Activated CD4-positive, alpha-beta memory T cell treated with anti-CD3 and anti-CD28 coated beads for 36 hours (primary cell): ENCODE measurements around the gene HAGH. TPM values are rescaled to one million over a fixed set of nuclear protein-coding genes. Genes with fewer than 3 reads are reported as not detected.

Source experiments
- CTCF ChIA-PET: fragments of 350-600 bp; sonication (Branson Sonifier 250); formaldehyde crosslinking; loops from one replicate; lab custom pipeline; 2021; ENCODE audit warnings: antibody characterized with exemption, inconsistent platforms; lab: Charles Lee
- POLR2A ChIA-PET: fragments of 350-600 bp; sonication (Branson Sonifier 250); formaldehyde crosslinking; loops from one replicate; lab custom pipeline; 2021; ENCODE audit warnings: antibody characterized with exemption; lab: Charles Lee
- DNase-seq: peaks from one replicate; pipeline ENCODE4 v3.0.0-alpha.2; 2020
- H3K27ac Mint-ChIP-seq: one replicate; pipeline ENCODE4 v1.8.0; 2021; ENCODE audit warnings: mixed read lengths
- H3K27me3 Mint-ChIP-seq: one replicate; pipeline ENCODE4 v1.8.0; 2021; ENCODE audit warnings: mixed read lengths
- H3K36me3 Mint-ChIP-seq: one replicate; pipeline ENCODE4 v1.8.0; 2021; ENCODE audit warnings: mixed read lengths
- H3K4me1 Mint-ChIP-seq: one replicate; pipeline ENCODE4 v1.8.0; 2021; ENCODE audit warnings: low read depth, mixed read lengths
- H3K4me3 Mint-ChIP-seq: one replicate; pipeline ENCODE4 v1.8.0; 2021; ENCODE audit warnings: mild to moderate bottlenecking, mixed read lengths
- H3K9me3 Mint-ChIP-seq: one replicate; pipeline ENCODE4 v1.8.0; 2021; ENCODE audit warnings: mixed read lengths
- intact Hi-C: fragments of 100-400 bp; cut with micrococcal nuclease; formaldehyde crosslinking; loops from one replicate; pipeline ENCODE4 v1.15.1; 2023
- total RNA-seq, 2 experiments: library from RNA; stranded (reverse); gene quantifications; one replicate each; pipeline ENCODE4 v1.2.3, GENCODE V29; 2021

HAGH gene
- total RNA-seq, 2 experiments from 2014 or later = 45.1 to 46.2 TPM

DNA sequence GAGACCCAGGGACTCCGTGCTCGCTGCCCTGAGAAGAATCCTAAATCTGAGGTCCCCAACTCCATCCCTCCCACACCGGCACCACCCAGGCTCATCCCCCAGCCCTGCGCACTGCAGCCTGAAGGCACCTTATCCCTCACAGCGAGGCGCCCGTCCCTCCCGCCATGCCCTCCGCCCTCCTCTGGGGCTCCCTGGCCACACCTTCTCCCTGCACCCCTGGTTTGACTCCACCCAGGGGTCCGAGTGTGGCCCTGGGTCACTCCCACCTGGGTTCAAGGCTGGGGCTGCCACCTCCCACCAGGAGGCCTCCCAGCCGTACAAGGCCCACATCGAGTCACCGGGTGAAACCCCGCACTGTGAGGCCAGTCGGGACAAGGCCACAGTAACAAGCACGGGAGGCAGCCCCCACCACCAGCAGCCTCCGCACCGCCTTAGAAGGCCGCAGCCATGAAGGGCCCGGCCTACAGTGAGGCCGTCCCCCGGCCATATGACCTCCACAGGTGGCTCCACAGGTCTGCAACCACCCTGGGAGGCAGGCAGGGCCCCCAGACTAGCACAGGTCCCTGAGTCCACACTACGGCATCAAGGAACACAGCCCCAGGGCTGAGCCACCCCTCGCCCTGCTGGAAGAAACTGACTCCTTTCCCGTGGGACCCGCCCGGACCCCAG is 8.3 kb downstream of the HAGH start:
- H3K27me3 Mint-ChIP-seq = no peaks in the 10 kb centered on the region
- H3K9me3 Mint-ChIP-seq = no peaks in the 10 kb centered on the region
- ChIA-PET POLR2A (no interaction called here), CTCF (no interaction called here)
- H3K4me3 Mint-ChIP-seq = no peak overlapping the region
- H3K27ac Mint-ChIP-seq = no peak overlapping the region
- peaks cover 11% of the 10 kb centered on the region for H3K36me3 Mint-ChIP-seq
- intact Hi-C loops = no loop called here
- DNase-seq = no peak
- peaks cover under 1% of the 10 kb centered on the region for H3K4me1 Mint-ChIP-seq

- no peak for DNase-seq
- ChIA-PET POLR2A (no interaction called here), CTCF (no interaction called here)
- Mint-ChIP-seq H3K9me3 (no peaks in the 10 kb centered on the region), H3K4me3 (no peak overlapping the region), H3K27ac (no peak overlapping the region), H3K27me3 (no peaks in the 10 kb centered on the region), H3K36me3 (peaks cover 11% of the 10 kb centered on the region), H3K4me1 (peaks cover 6% of the 10 kb centered on the region)
- intact Hi-C loops = no loop called here
Observed at GRCh38 chr16:1817716-1818115, 8.9 kb downstream of the HAGH start.

DNA sequence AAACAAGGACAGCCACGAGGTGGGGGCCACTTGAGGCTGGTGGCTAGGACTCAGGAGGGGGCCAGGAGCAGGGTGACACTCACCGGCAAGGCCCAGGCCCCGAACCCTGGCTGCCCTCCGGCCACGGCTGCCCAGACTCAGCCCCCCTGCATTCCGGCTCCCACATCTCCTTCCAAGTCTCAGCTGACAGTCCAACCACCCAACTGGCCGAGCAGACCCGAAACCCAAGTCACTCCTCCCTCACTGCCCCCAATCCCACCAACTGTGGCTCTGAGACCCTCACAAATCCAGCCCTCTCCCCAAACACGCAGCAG is 9.4 kb downstream of the HAGH start:
- Mint-ChIP-seq H3K27me3 (no peaks in the 10 kb centered on the region), H3K36me3 (peaks cover 11% of the 10 kb centered on the region), H3K27ac (no peak overlapping the region), H3K9me3 (no peaks in the 10 kb centered on the region), H3K4me1 (peaks cover 8% of the 10 kb centered on the region), H3K4me3 (no peak overlapping the region)
- ChIA-PET CTCF (no interaction called here), POLR2A (no interaction called here)
- intact Hi-C loops = no loop called here
- no peak for DNase-seq

DNA sequence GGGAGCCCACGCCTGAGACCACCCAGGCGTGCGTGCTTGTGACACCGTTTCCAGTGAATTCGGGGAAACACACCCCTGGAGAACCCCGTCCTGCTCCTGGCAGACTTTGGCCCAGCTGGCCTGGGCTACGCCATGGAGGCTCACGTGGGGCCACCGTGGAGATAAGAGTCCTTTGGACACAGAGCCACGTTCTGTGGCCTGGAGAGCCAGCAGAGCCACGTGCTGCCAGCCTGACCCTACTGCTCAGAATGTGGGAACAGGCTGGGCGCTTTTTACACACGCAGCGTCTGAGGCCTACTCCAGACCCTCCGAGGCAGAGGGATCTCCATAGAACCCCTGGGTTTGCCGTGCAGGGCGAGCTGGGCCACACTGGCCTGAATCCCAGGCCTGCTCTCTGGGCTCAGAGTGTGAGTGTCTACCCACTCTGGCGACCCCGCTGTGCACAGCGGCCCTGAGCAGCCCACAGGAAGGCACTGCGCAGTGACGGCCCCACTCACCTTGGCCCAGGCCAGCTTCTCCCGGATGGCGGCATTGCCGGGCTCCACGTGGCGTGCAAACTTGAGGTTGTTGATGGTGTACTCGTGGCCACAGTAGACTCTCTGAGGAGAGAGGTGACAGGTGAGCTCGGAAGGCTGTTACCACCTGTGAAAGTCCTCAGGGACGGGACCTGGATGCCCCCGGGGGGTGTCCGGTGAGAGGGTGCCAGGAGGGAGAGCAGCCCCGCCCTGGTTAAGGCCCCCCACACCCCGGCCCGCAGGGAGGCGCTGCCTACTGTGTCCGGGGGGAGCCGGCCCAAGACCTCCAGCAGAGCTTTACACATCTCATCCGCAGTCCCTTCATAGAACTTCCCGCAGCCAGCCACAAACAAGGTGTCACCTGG is 10.0 kb downstream of the HAGH start:
- Mint-ChIP-seq H3K4me1 (peaks cover 8% of the 10 kb centered on the region), H3K4me3 (no peak overlapping the region), H3K36me3 (peaks cover 11% of the 10 kb centered on the region), H3K9me3 (no peaks in the 10 kb centered on the region), H3K27me3 (no peaks in the 10 kb centered on the region), H3K27ac (no peak overlapping the region)
- CTCF ChIA-PET = no interaction called here
- POLR2A ChIA-PET = no interaction called here
- intact Hi-C loops = no loop called here
- DNase-seq = no peak

- peaks cover 8% of the 10 kb centered on the region for H3K4me1 Mint-ChIP-seq
- ChIA-PET POLR2A (no interaction called here), CTCF (no interaction called here)
- no peak overlapping the region for H3K27ac Mint-ChIP-seq
- intact Hi-C loops = no loop called here
- no peaks in the 10 kb centered on the region for H3K27me3 Mint-ChIP-seq
- H3K4me3 Mint-ChIP-seq = no peak overlapping the region
- H3K36me3 Mint-ChIP-seq = peaks cover 11% of the 10 kb centered on the region
- H3K9me3 Mint-ChIP-seq = no peaks in the 10 kb centered on the region
- DNase-seq = no peak
Observed at GRCh38 chr16:1815461-1815860, 11.2 kb downstream of the HAGH start.

GRCh38 chr16:1812732-1813163 is 13.9 kb downstream of the HAGH start:
- no peak overlapping the region for H3K4me3 Mint-ChIP-seq
- H3K4me1 Mint-ChIP-seq = peaks cover 8% of the 10 kb centered on the region
- POLR2A ChIA-PET = no interaction called here
- peak overlapping the region; percentile 1 for H3K27ac Mint-ChIP-seq
- H3K36me3 Mint-ChIP-seq = peaks cover 15% of the 10 kb centered on the region
- H3K9me3 Mint-ChIP-seq = no peaks in the 10 kb centered on the region
- H3K27me3 Mint-ChIP-seq = no peaks in the 10 kb centered on the region
- intact Hi-C loops = no loop called here
- peak; percentile 78 for DNase-seq
- CTCF ChIA-PET = interaction anchor here (0.6 to 1.0 kb wide), 3 partner anchors 26 to 212 kb away, joined by 3 read pairs; partner anchors contain the start of gene NUBP2

DNA sequence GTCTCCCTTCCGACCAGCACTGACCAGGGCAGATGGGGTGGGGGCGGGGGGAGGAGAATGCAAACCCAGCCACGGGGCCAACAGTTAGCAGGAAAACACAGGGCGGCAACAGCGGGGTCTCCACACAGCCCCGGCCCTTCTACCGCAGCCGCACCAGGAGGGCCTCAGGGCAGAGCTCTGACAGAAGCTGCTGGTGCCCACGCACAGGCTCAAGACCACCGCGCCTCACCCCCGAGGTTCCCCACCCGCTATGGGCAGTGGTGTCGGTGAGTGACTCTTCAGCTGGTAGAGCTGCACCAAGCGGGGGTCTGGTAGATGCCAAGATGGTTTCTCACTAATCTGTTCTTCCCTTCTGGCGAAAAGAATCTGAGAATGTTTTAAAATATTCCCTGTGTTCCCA is 16.1 kb downstream of the HAGH start:
- intact Hi-C loops = no loop called here
- POLR2A ChIA-PET = no interaction called here
- Mint-ChIP-seq H3K4me3 (no peak overlapping the region), H3K36me3 (peaks cover 24% of the 10 kb centered on the region), H3K27me3 (no peaks in the 10 kb centered on the region), H3K9me3 (peaks cover 3% of the 10 kb centered on the region), H3K27ac (no peak overlapping the region), H3K4me1 (peaks cover 8% of the 10 kb centered on the region)
- no peak for DNase-seq
- CTCF ChIA-PET = interaction anchor here (1.3 kb wide), 1 partner anchor 28 kb away, joined by 4 read pairs; the partner anchor contains the start of genes NUBP2 and SPSB3

- ChIA-PET POLR2A (no interaction called here), CTCF (no interaction called here)
- Mint-ChIP-seq H3K36me3 (peaks cover 21% of the 10 kb centered on the region), H3K27me3 (no peaks in the 10 kb centered on the region), H3K9me3 (peaks cover 3% of the 10 kb centered on the region), H3K4me3 (no peak overlapping the region), H3K4me1 (peaks cover 8% of the 10 kb centered on the region), H3K27ac (no peak overlapping the region)
- intact Hi-C loops = no loop called here
- DNase-seq = no peak
Observed at GRCh38 chr16:1810106-1810505, 16.5 kb downstream of the HAGH start.

GRCh38 chr16:1809281-1809801 is 17.3 kb downstream of the HAGH start:
- H3K9me3 Mint-ChIP-seq = peaks cover 3% of the 10 kb centered on the region
- no peak overlapping the region for H3K27ac Mint-ChIP-seq
- POLR2A ChIA-PET = no interaction called here
- H3K4me3 Mint-ChIP-seq = no peak overlapping the region
- H3K36me3 Mint-ChIP-seq = peaks cover 19% of the 10 kb centered on the region
- H3K27me3 Mint-ChIP-seq = no peaks in the 10 kb centered on the region
- intact Hi-C loops = no loop called here
- no peak for DNase-seq
- H3K4me1 Mint-ChIP-seq = peaks cover 8% of the 10 kb centered on the region
- CTCF ChIA-PET = no interaction called here

DNA sequence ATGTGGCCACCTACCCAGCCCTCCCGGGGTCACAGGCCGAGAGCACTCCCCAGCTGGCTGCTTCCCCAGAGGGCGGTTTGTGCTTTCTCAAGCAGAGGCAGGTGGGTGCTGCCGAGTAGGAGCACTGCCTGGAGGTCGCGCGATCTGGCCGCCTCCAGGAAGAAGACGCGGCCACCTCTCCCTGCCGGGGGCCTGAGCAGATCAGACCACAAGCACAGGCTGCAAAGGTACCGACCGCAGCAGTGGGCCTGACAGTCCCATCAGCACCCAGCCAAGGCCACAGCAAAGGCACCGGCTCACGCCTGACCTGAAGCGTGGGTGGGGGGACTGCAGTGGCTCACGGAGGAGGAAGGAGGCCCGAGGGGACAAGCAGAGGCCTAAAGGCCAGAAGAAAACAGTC is 17.9 kb downstream of the HAGH start:
- intact Hi-C loops = no loop called here
- H3K9me3 Mint-ChIP-seq = peaks cover 3% of the 10 kb centered on the region
- no peaks in the 10 kb centered on the region for H3K27me3 Mint-ChIP-seq
- peaks cover 8% of the 10 kb centered on the region for H3K4me1 Mint-ChIP-seq
- ChIA-PET POLR2A (no interaction called here), CTCF (no interaction called here)
- peaks cover 19% of the 10 kb centered on the region for H3K36me3 Mint-ChIP-seq
- no peak overlapping the region for H3K4me3 Mint-ChIP-seq
- no peak for DNase-seq
- no peak overlapping the region for H3K27ac Mint-ChIP-seq

GRCh38 chr16:1807626-1808025 is 19.0 kb downstream of the HAGH start:
- Mint-ChIP-seq H3K9me3 (peaks cover 3% of the 10 kb centered on the region), H3K27me3 (no peaks in the 10 kb centered on the region), H3K4me1 (peaks cover under 1% of the 10 kb centered on the region), H3K27ac (no peak overlapping the region), H3K36me3 (peaks cover 18% of the 10 kb centered on the region), H3K4me3 (no peak overlapping the region)
- ChIA-PET POLR2A (no interaction called here), CTCF (no interaction called here)
- no peak for DNase-seq
- intact Hi-C loops = no loop called here

- DNase-seq = no peak
- Mint-ChIP-seq H3K9me3 (peaks cover 25% of the 10 kb centered on the region), H3K27me3 (no peaks in the 10 kb centered on the region), H3K4me3 (no peak overlapping the region), H3K36me3 (peaks cover 6% of the 10 kb centered on the region), H3K4me1 (no peaks in the 10 kb centered on the region), H3K27ac (no peak overlapping the region)
- intact Hi-C loops = no loop called here
- POLR2A ChIA-PET = no interaction called here
- CTCF ChIA-PET = interaction anchor here (1.3 kb wide), 1 partner anchor 27 kb away, joined by 3 read pairs; no protein-coding TSS in a partner anchor
Observed at GRCh38 chr16:1800701-1801100, 25.9 kb downstream of the HAGH start.
